Thymus (tissue), 11 donors: ENCODE data around the gene SHTN1. TPM values are rescaled to one million over a fixed set of nuclear protein-coding genes. Genes with fewer than 3 reads are reported as not detected.
A peak's percentile ranks its signal among the peaks of the same experiment; 100 is the strongest.

Experiments used
- DNase-seq, 9 donors: peaks; one replicate each; pipeline ENCODE4 v3.0.0-alpha.2; 2013; ENCODE audit warnings: low spot score in 9 of 9, low read depth in 6 of 9, missing footprints in 1 of 9
- H3K27ac ChIP-seq, 2 donors: one replicate each; pipeline ENCODE4 v1.5.1; 2013; ENCODE audit warnings: control low read depth in 1 of 2, low read depth in 1 of 2, low read length in 1 of 2, mild to moderate bottlenecking in 1 of 2, moderate library complexity in 1 of 2
- H3K27me3 ChIP-seq, 2 donors: one replicate each; pipeline ENCODE4 v1.5.1; 2013; ENCODE audit warnings: low read length in 1 of 2; ENCODE audit not compliant: control insufficient read depth in 2 of 2, insufficient read depth in 1 of 2
- H3K36me3 ChIP-seq, 2 donors: one replicate each; pipeline ENCODE4 v1.5.1; 2013; ENCODE audit warnings: low read length in 1 of 2, mild to moderate bottlenecking in 1 of 2, moderate library complexity in 1 of 2; ENCODE audit not compliant: control insufficient read depth in 2 of 2, insufficient read depth in 2 of 2
- H3K4me1 ChIP-seq, 2 donors: one replicate each; pipeline ENCODE4 v1.5.1; 2013; ENCODE audit warnings: low read length in 2 of 2; ENCODE audit not compliant: control insufficient read depth in 2 of 2, insufficient read depth in 2 of 2
- H3K4me3 ChIP-seq, 2 donors: one replicate each; pipeline ENCODE4 v1.5.1; 2013; ENCODE audit warnings: low read length in 2 of 2, control low read depth in 1 of 2, mild to moderate bottlenecking in 1 of 2
- H3K9me3 ChIP-seq, 2 donors: one replicate each; pipeline ENCODE4 v1.5.1; 2013; ENCODE audit warnings: low read length in 1 of 2, mild to moderate bottlenecking in 1 of 2; ENCODE audit not compliant: control insufficient read depth in 2 of 2, insufficient read depth in 1 of 2
- WGBS: extraction: QIAGEN DNeasy Blood & Tissue Kit; methylation state at CpG from one replicate; pipeline ENCODE4 v1.1.7; 2013; 5-methylcytosine and 5-hydroxymethylcytosine counted together
- polyA plus RNA-seq: library from polyadenylated mRNA; stranded (reverse); fragments of 200-250 nt; gene quantifications from one replicate; pipeline ENCODE4 v1.2.3, GENCODE V29; 2013
- total RNA-seq: library from RNA; stranded (reverse); fragments of 120-200 nt; gene quantifications from one replicate; pipeline ENCODE4 v1.2.4, GENCODE V29; 2013
- donor health status: healthy.

Gene SHTN1
- total and polyA plus RNA-seq, 2 donors: 5.8 to 23.0 TPM

DNA sequence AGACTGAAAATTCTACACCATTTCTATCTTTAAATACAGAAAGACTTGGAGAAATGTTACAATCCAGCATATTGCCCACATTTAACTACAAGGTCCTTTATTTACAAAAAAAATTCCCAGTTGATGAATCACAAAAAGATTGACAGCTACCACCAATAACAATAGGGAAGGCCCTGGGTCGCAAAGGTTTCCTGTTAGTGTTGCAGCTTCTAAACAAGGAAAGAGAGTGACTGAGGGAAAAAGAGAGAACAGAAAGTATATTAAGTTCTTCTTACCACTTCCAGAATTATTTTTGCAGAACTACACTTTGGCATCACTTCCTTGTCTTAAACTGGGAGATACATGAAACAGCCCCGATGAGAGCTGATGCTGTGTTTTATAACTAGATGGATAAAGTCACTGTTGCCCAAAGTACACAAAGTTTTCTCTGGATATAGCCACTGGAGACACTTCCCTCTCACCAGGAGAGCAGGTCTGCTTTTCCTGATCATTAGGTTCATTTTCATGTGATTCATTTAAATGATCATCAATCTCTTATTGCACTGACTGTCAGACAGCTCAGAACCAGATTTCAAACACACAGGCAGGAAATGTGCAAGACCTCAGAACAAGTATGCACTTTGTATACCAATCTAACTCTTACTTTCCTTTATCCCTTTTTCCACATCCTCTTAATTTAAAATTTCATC is 57.0 kb downstream of the SHTN1 start:
- H3K27me3 ChIP-seq: no peaks in the 10 kb centered on the region
- no peak overlapping the region for H3K4me3 ChIP-seq
- WGBS: 36% methylated on average over 2 of the region's 2 CpGs
- no peak overlapping the region for H3K27ac ChIP-seq
- H3K36me3 ChIP-seq: no peaks in the 10 kb centered on the region
- DNase-seq: peak in 1 of 9 donors; percentile 12
- H3K4me1 ChIP-seq: no peaks in the 10 kb centered on the region
- no peaks in the 10 kb centered on the region for H3K9me3 ChIP-seq

- 93% methylated on average over 2 of the region's 2 CpGs for WGBS
- no peaks in the 10 kb centered on the region for H3K36me3 ChIP-seq
- no peaks in the 10 kb centered on the region for H3K9me3 ChIP-seq
- no peaks in the 10 kb centered on the region for H3K27me3 ChIP-seq
- no peak overlapping the region for H3K27ac ChIP-seq
- no peak for DNase-seq
- H3K4me1 ChIP-seq: no peaks in the 10 kb centered on the region
- no peak overlapping the region for H3K4me3 ChIP-seq
Observed at GRCh38 chr10:116944911-116945310, 60.1 kb downstream of the SHTN1 start.

- no peak overlapping the region for H3K27ac ChIP-seq
- DNase-seq: no peak
- H3K27me3 ChIP-seq: no peaks in the 10 kb centered on the region
- H3K4me3 ChIP-seq: no peak overlapping the region
- peaks cover 0 to 3% of the 10 kb centered on the region in 2 donors for H3K9me3 ChIP-seq
- WGBS: 97% methylated on average over 6 of the region's 6 CpGs
- H3K36me3 ChIP-seq: no peaks in the 10 kb centered on the region
- no peaks in the 10 kb centered on the region for H3K4me1 ChIP-seq
Observed at GRCh38 chr10:116931806-116932205, 73.2 kb downstream of the SHTN1 start.

- Histone ChIP-seq H3K4me3 (no peak overlapping the region), H3K27ac (no peak overlapping the region), H3K9me3 (no peaks in the 10 kb centered on the region), H3K4me1 (no peaks in the 10 kb centered on the region), H3K36me3 (no peaks in the 10 kb centered on the region), H3K27me3 (no peaks in the 10 kb centered on the region)
- no peak for DNase-seq
- 97% methylated on average over 3 of the region's 3 CpGs for WGBS
Observed at GRCh38 chr10:116926426-116926825, 78.6 kb downstream of the SHTN1 start.

DNA sequence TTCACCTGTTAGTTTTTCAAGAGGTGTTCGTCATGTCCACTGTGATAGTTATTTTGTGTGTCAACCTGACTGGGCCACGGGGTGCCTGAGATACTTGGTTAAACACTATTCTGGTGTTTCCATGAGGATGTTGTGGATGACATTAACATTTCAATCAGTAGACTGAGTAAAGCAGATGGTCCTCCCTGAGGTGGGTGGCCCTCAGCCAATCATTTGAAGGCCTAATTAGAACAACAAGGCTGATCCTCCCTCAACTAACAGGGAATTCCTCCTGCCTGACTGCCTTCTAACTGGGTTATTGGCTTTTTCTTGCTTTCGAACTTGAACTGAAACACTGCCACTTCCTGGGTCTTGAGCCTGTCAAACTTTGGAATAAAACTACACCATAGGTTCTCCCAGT is 79.9 kb downstream of the SHTN1 start:
- Histone ChIP-seq H3K27ac (no peak overlapping the region), H3K4me3 (no peak overlapping the region), H3K4me1 (no peaks in the 10 kb centered on the region), H3K36me3 (no peaks in the 10 kb centered on the region), H3K27me3 (no peaks in the 10 kb centered on the region), H3K9me3 (no peaks in the 10 kb centered on the region)
- WGBS: 95% methylated on average over 3 of the region's 3 CpGs
- no peak for DNase-seq

GRCh38 chr10:116919706-116920105 is 85.3 kb downstream of the SHTN1 start:
- H3K27ac ChIP-seq: no peak overlapping the region

GRCh38 chr10:116919164-116919563 is 85.8 kb downstream of the SHTN1 start:
- Histone ChIP-seq H3K36me3 (no peaks in the 10 kb centered on the region), H3K4me3 (no peak overlapping the region), H3K4me1 (no peaks in the 10 kb centered on the region), H3K27ac (no peak overlapping the region), H3K9me3 (no peaks in the 10 kb centered on the region), H3K27me3 (no peaks in the 10 kb centered on the region)
- 96% methylated on average over 2 of the region's 2 CpGs for WGBS
- DNase-seq: no peak

More at GRCh38 chr10:116919706-116920105, 85.3 kb downstream of the SHTN1 start:
- WGBS: 48% methylated on average over 2 of the region's 2 CpGs
- no peak for DNase-seq
- Histone ChIP-seq H3K4me3 (no peak overlapping the region), H3K36me3 (no peaks in the 10 kb centered on the region), H3K4me1 (no peaks in the 10 kb centered on the region), H3K27me3 (no peaks in the 10 kb centered on the region), H3K9me3 (no peaks in the 10 kb centered on the region)

- Histone ChIP-seq H3K4me1 (no peaks in the 10 kb centered on the region), H3K4me3 (no peak overlapping the region), H3K27me3 (no peaks in the 10 kb centered on the region), H3K9me3 (no peaks in the 10 kb centered on the region), H3K27ac (no peak overlapping the region), H3K36me3 (no peaks in the 10 kb centered on the region)
- WGBS: over 99% methylated on average over 2 of the region's 2 CpGs
- no peak for DNase-seq
Observed at GRCh38 chr10:116918583-116918982, 86.4 kb downstream of the SHTN1 start.

DNA sequence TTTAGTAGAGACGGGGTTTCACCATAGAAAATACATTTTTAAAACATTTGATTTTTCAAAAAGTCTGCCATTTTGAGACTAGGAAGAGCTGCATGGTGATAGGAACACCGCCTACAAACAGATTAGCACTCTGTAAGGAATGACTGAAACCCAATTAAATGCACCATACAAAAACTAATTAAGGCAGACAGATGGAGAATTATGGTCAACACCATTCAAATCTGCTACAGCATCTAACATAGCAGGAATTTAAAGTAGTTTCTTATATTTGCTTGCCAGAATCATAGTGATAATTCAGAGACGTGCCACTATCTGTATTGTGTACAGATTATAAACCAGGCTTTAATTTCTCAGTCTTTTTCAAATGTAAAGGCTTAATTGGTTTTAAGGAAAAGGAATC is 87.5 kb downstream of the SHTN1 start:
- DNase-seq: no peak
- no peaks in the 10 kb centered on the region for H3K27me3 ChIP-seq
- no peak overlapping the region for H3K27ac ChIP-seq
- H3K4me1 ChIP-seq: no peaks in the 10 kb centered on the region
- H3K36me3 ChIP-seq: no peaks in the 10 kb centered on the region
- no peak overlapping the region for H3K4me3 ChIP-seq
- 94% methylated on average over 3 of the region's 3 CpGs for WGBS
- H3K9me3 ChIP-seq: no peaks in the 10 kb centered on the region
